B cell (primary cell): ENCODE results near the gene SSBP3. TPM values are rescaled to one million over a fixed set of nuclear protein-coding genes. Genes with fewer than 3 reads are reported as not detected.

ENCODE experiments used
- ATAC-seq: fragments of 200-7000 bp; cut with Tn5 transposase; one replicate; pipeline ENCODE4 v1.10.0; 2021; ENCODE audit warnings: low read depth, mild to moderate bottlenecking, moderate number of reproducible peaks, moderate library complexity
- CTCF ChIA-PET: fragments of 350-600 bp; sonication (Branson Sonifier 250); formaldehyde crosslinking; loops from one replicate; lab custom pipeline; 2021; ENCODE audit warnings: antibody characterized with exemption, inconsistent platforms; lab: Charles Lee
- POLR2A ChIA-PET: fragments of 350-600 bp; sonication (Branson Sonifier 250); formaldehyde crosslinking; loops from one replicate; lab custom pipeline; 2021; ENCODE audit warnings: antibody characterized with exemption; lab: Charles Lee
- DNase-seq: peaks from one replicate; pipeline ENCODE4 v3.0.0; 2013
- H2AFZ ChIP-seq: 2 replicates; pipeline ENCODE4 v1.6.1; 2012; ENCODE audit warnings: mild to moderate bottlenecking, low read depth, low read length; ENCODE audit not compliant: insufficient read depth, poor library complexity, severe bottlenecking
- H3K27ac ChIP-seq, 2 donors: 1 replicate in 1 of 2; 2 replicates in 1 of 2; pipeline ENCODE4 v1.5.1; 2012 to 2013; ENCODE audit warnings: low read length in 2 of 2, mild to moderate bottlenecking in 2 of 2, moderate library complexity in 1 of 2
- H3K27me3 ChIP-seq, 4 experiments: fragments of 200-600 bp in 1 of 4; sonication (generic) in 1 of 4; replicated peaks in 1 of 4; 1 replicate in 2 of 4; 2 replicates in 2 of 4; pipeline versions ENCODE4 v1.6.1 to v1.7.0; 2013 to 2016; ENCODE audit warnings: low read length in 3 of 4, mild to moderate bottlenecking in 2 of 4, mixed read lengths in 1 of 4, moderate library complexity in 1 of 4; ENCODE audit not compliant: insufficient read depth in 4 of 4, control insufficient read depth in 3 of 4; ENCODE audit errors: control extremely low read depth in 1 of 4
- H3K36me3 ChIP-seq, 2 experiments: replicated peaks in 1 of 2; 1 replicate in 1 of 2; 2 replicates in 1 of 2; pipeline versions ENCODE4 v1.6.1 to v1.7.1; 2013; ENCODE audit warnings: low read length in 1 of 2; ENCODE audit not compliant: insufficient read depth in 2 of 2, control insufficient read depth in 1 of 2; ENCODE audit errors: control extremely low read depth in 1 of 2, extremely low read depth in 1 of 2
- H3K4me1 ChIP-seq, 2 donors: fragments of 200-600 bp in 1 of 2; sonication (generic) in 1 of 2; 1 replicate in 1 of 2; 2 replicates in 1 of 2; pipeline versions ENCODE4 v1.5.1 to v1.6.1; 2013 to 2017; ENCODE audit warnings: low read length in 2 of 2; ENCODE audit not compliant: control insufficient read depth in 2 of 2, insufficient read depth in 2 of 2
- H3K4me2 ChIP-seq: replicated peaks from 2 replicates; pipeline ENCODE3; 2012; ENCODE audit warnings: mild to moderate bottlenecking, low read depth, low read length; ENCODE audit not compliant: poor library complexity, severe bottlenecking
- H3K4me3 ChIP-seq, 5 experiments: fragments of 200-600 bp in 1 of 5; sonication (generic) in 1 of 5; 1 replicate in 3 of 5; 2 replicates in 2 of 5; pipeline versions ENCODE4 v1.5.1 to v1.7.0; 2011 to 2016; ENCODE audit warnings: low read length in 4 of 5, mild to moderate bottlenecking in 4 of 5, low read depth in 2 of 5, control low read depth in 1 of 5, moderate library complexity in 1 of 5; ENCODE audit not compliant: insufficient read depth in 1 of 5; ENCODE audit errors: control extremely low read depth in 1 of 5, extremely low read depth in 1 of 5
- H3K79me2 ChIP-seq: fragments of 200-600 bp; sonication (generic); one replicate; pipeline ENCODE4 v1.6.0; 2016; ENCODE audit warnings: low read length; ENCODE audit not compliant: control insufficient read depth, insufficient read depth
- H3K9ac ChIP-seq: fragments of 200-600 bp; sonication (generic); 2 replicates; pipeline ENCODE4 v1.6.1; 2017; ENCODE audit warnings: mild to moderate bottlenecking, low read length, moderate library complexity
- H3K9me3 ChIP-seq, 3 donors: one replicate each; pipeline versions ENCODE4 v1.6.1 to v1.7.1; 2013; ENCODE audit warnings: low read length in 2 of 3; ENCODE audit not compliant: control insufficient read depth in 2 of 3, insufficient read depth in 1 of 3; ENCODE audit errors: control extremely low read depth in 1 of 3
- H4K20me1 ChIP-seq: 2 replicates; pipeline ENCODE4 v1.6.0; 2012; ENCODE audit warnings: mild to moderate bottlenecking, low read length; ENCODE audit not compliant: insufficient read depth, control insufficient read depth, poor library complexity, severe bottlenecking
- H3K27ac Mint-ChIP-seq: one replicate; pipeline ENCODE4 v1.8.0; 2021; ENCODE audit warnings: mixed read lengths
- H3K27me3 Mint-ChIP-seq: one replicate; pipeline ENCODE4 v1.8.0; 2021; ENCODE audit warnings: mixed read lengths
- H3K4me1 Mint-ChIP-seq: one replicate; pipeline ENCODE4 v1.8.0; 2021; ENCODE audit warnings: mixed read lengths
- H3K4me3 Mint-ChIP-seq: one replicate; pipeline ENCODE4 v1.8.0; 2021; ENCODE audit warnings: mixed read lengths
- H3K9me3 Mint-ChIP-seq: one replicate; pipeline ENCODE4 v1.8.0; 2022; ENCODE audit warnings: mixed read lengths; ENCODE audit not compliant: insufficient read depth
- EZH2 ChIP-seq: IDR thresholded peaks from 2 replicates; pipeline ENCODE4 v1.6.1; 2012; ENCODE audit warnings: borderline replicate concordance, low read depth, mild to moderate bottlenecking, moderate library complexity, low read length; ENCODE audit not compliant: insufficient read depth, poor library complexity, severe bottlenecking
- WGBS: methylation state at CpG from one replicate; pipeline ENCODE4 v1.1.5; 2013; ENCODE audit warnings: missing lambda C conversion rate; ENCODE audit not compliant: insufficient coverage; 5-methylcytosine and 5-hydroxymethylcytosine counted together
- intact Hi-C: fragments of 100-400 bp; cut with micrococcal nuclease; formaldehyde crosslinking; loops from one replicate; pipeline ENCODE4 v1.10.0; 2022
- polyA plus RNA-seq: library from polyadenylated mRNA; depleted of rRNA; stranded (reverse); fragments of >200 nt; gene quantifications from 2 replicates; pipeline ENCODE4 v1.2.3, GENCODE V29; 2012
- total RNA-seq, 2 donors: library from RNA; stranded (reverse); fragments of 120-200 nt in 1 of 2; gene quantifications; 1 replicate in 1 of 2; 2 replicates in 1 of 2; pipeline versions ENCODE4 v1.2.3 to v1.2.4, GENCODE V29; 2013 to 2022
- TF ChIP-seq, protein P1 (sequence below): fragments of 200-600 bp; IDR thresholded peaks from one replicate; pipeline ENCODE4 v1.8.0; 2022; ENCODE audit warnings: antibody characterized with exemption, mild to moderate bottlenecking

Gene SSBP3
- total and polyA plus RNA-seq, 2 donors (not counting 1 experiment from before 2014, with no cell fraction given), result 16.9 to 30.7 TPM

DNA sequence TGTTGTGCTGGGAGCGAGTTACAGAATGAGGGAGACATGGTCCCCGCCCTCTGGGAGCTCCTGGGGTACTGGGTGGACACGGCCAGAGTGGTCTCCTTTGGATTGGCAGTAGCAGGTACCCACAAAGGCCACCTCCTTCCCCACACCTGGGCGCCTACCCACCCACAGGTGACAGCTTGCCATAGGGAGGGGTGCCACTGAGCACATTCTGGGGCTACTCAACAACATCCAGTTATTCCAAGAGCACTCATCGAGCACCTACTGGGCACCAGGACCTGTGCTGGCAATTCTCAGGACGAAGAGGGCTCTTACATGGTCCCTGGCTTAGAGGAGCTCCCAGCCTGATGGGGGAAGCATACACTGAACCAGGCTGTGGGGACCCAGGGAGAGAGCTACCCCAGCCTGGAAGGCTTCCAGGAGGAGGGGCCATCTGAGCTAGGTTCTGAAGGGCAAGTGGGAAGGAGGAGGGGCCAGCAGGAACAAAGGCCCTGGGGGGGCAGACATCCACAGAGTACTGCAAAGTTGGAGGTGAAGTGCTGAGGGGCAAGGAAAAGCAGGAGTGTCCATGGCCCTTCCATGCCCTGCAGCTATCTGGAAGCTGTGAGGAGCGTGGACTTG lies 184.2 kb downstream of the SSBP3 start:
- ATAC-seq (no peak), DNase-seq (no peak)
- Histone ChIP-seq H3K9ac (no peak overlapping the region), H3K4me3 (no peak overlapping the region), H3K79me2 (no peaks in the 10 kb centered on the region), H3K9me3 (no peaks in the 10 kb centered on the region), H3K36me3 (peaks cover 0 to 35% of the 10 kb centered on the region in 2 experiments), H3K27ac (no peak overlapping the region), H3K27me3 (no peaks in the 10 kb centered on the region), H2AFZ (no peak overlapping the region), H3K4me1 (no peaks in the 10 kb centered on the region), H3K4me2 (no peak overlapping the region), H4K20me1 (no peaks in the 10 kb centered on the region)
- ChIA-PET CTCF (no interaction called here), POLR2A (no interaction called here)
- Mint-ChIP-seq H3K4me3 (no peak overlapping the region), H3K27ac (no peak overlapping the region), H3K4me1 (no peaks in the 10 kb centered on the region), H3K27me3 (no peaks in the 10 kb centered on the region), H3K9me3 (no peaks in the 10 kb centered on the region)
- intact Hi-C loops, result no loop called here
- 95% methylated on average over 7 of the region's 7 CpGs for WGBS
- TF ChIP-seq, protein P1, sequence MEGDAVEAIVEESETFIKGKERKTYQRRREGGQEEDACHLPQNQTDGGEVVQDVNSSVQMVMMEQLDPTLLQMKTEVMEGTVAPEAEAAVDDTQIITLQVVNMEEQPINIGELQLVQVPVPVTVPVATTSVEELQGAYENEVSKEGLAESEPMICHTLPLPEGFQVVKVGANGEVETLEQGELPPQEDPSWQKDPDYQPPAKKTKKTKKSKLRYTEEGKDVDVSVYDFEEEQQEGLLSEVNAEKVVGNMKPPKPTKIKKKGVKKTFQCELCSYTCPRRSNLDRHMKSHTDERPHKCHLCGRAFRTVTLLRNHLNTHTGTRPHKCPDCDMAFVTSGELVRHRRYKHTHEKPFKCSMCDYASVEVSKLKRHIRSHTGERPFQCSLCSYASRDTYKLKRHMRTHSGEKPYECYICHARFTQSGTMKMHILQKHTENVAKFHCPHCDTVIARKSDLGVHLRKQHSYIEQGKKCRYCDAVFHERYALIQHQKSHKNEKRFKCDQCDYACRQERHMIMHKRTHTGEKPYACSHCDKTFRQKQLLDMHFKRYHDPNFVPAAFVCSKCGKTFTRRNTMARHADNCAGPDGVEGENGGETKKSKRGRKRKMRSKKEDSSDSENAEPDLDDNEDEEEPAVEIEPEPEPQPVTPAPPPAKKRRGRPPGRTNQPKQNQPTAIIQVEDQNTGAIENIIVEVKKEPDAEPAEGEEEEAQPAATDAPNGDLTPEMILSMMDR, result no peak
- no peak for TF ChIP-seq EZH2

DNA sequence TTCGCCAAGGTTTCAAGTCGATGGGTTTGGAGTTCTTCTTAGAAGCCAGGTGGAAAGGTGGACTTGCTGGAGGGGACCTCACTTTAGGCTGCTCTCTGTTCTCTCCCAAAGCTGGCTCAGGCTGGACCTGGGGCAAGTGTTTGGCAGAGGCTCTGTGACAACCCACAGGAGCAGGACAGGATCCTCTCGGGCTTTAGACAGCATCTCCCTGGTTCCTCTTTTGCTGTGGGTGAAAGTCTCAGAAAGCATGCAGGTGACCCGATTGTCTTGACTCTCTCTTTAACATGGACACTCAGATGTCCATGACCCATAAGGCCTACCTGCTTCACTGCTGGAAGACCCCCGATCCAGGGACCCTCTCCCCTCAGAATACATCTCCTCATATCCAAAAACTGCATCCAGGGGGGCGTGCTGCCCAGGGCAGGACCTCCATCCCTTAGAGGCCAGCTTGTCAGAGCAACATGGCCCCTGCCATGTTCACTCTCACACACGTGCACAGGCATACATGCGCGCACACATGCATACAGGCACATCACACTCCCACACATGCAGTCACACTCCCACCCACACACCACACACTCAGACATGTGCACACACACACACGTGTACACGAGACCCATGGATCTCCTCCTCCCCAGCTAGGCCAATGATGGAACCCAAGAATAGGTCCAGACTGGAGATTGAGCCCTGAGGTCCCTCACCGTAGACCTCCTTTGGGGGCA lies 184.9 kb downstream of the SSBP3 start:
- DNase-seq, result no peak
- Mint-ChIP-seq H3K4me1 (no peaks in the 10 kb centered on the region), H3K27me3 (no peaks in the 10 kb centered on the region), H3K4me3 (no peak overlapping the region), H3K9me3 (no peaks in the 10 kb centered on the region), H3K27ac (no peak overlapping the region)
- WGBS, result 87% methylated on average over 10 of the region's 12 CpGs
- H3K27ac ChIP-seq, result no peak overlapping the region
- CTCF ChIA-PET, result no interaction called here
- POLR2A ChIA-PET, result no interaction called here
- no peak overlapping the region for H3K4me3 ChIP-seq
- no peaks in the 10 kb centered on the region for H3K27me3 ChIP-seq
- no peak overlapping the region for H2AFZ ChIP-seq
- TF ChIP-seq, protein P1, result no peak
- no peaks in the 10 kb centered on the region for H4K20me1 ChIP-seq
- no peak overlapping the region for H3K4me2 ChIP-seq
- no peaks in the 10 kb centered on the region for H3K79me2 ChIP-seq
- peaks cover 0 to 42% of the 10 kb centered on the region in 2 experiments for H3K36me3 ChIP-seq
- intact Hi-C loops, result no loop called here
- ATAC-seq, result no peak
- H3K4me1 ChIP-seq, result no peaks in the 10 kb centered on the region
- H3K9ac ChIP-seq, result no peak overlapping the region
- no peaks in the 10 kb centered on the region for H3K9me3 ChIP-seq
